ENCODE results near the gene MT3.
"Not testable (repeated sequence)": the region's sequence is repeated elsewhere in the genome, so short reads cannot be mapped to it uniquely, and the experiment has no call there.

MT3 gene

GRCh38 chr16:56580391-56581048, 8.8 kb upstream of the MT3 start:
- no peak for DNase-seq (ENCODE audit: low read depth)

DNA sequence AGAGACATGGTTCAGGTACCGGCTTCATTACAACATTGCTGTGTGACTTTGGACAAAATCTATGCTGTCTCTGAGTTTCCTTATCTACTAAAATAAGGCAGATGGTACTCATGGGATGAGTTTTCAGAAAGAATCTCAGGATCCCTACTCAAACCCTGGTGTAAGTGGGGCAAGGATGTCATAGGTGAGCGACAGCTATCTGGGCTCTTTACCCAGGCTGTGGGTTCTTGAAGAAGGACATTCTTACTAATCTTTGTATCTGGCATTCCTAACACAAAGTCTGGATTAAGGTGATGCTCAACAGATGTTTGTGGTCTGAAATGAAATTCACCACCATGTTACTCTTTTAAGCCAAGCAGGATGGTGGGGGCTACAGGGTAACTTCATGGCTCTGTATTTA, 6.4 kb upstream of the MT3 start:
- not testable (repeated sequence) for DNase-seq (ENCODE audit: low read depth)

- no peak for DNase-seq (ENCODE audit: low read depth)
These were observed 5.8 kb upstream of the MT3 start for GRCh38 chr16:56583351-56584168.

DNA sequence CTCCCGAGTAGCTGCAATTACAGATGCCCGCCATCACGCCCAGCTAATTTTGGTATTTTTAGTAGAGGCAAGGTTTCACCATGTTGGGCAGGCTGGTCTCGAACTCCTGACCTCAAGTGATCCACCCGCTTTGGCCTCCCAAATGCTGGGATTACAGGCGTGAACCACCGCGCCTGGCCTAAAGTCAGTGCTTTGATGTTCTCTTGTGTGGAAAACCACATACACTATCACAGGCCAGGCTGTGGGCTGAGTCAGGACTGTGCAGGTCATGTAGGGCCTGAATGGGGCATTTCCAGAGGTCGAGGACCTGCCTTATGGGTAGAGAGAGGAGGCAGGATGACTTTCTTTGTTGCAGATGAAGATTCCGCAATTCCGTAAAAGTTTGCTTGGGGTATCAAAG, 5.1 kb upstream of the MT3 start:
- DNase-seq (ENCODE audit: low read depth): no peak

- no peak for DNase-seq (ENCODE audit: low read depth)
These were observed 567 bp upstream of the MT3 start for GRCh38 chr16:56588781-56589140.

DNA sequence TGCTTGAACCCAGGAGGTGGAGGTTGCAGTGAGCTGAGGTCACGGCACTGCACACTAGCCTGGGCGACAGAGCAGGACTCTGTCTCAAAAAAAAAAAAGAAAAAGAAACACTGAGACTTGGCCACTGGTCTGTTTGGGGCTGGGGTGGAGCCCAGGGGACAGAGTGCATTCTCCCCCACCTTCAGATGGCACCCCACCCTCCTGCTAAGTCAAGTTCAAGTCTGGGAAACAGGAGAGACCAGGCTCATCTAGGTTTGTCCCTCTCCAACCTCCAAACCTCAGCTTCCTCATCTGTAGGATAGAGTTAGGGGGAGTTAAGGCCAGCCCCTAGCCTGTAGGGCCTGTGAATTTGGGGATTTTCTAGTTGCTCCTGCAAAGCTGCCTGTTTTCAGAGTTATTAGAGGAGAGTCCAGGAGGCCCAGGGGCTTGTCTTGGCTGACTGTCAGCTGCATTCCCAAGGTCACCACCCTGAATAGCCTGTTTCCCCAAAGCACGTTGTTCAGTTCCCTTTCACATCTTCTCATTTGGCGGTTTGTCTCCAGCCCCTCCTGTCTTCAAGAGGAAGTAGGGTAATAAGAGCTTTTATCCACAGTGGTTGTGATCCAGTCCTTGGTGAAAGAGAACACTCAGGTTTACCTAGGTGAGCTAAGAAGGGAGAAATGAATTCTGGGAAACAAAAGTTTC, 2.2 kb downstream of the MT3 start:
- no peak for DNase-seq (ENCODE audit: low read depth)

- DNase-seq (ENCODE audit: low read depth): no peak
These were observed 4.4 kb downstream of the MT3 start for GRCh38 chr16:56593573-56594291.

- no peak for DNase-seq (ENCODE audit: low read depth)
These were observed 4.9 kb downstream of the MT3 start for GRCh38 chr16:56594292-56594619.

GRCh38 chr16:56600398-56600999, 11.2 kb downstream of the MT3 start:
- DNase-seq (ENCODE audit: low read depth): no peak

DNA sequence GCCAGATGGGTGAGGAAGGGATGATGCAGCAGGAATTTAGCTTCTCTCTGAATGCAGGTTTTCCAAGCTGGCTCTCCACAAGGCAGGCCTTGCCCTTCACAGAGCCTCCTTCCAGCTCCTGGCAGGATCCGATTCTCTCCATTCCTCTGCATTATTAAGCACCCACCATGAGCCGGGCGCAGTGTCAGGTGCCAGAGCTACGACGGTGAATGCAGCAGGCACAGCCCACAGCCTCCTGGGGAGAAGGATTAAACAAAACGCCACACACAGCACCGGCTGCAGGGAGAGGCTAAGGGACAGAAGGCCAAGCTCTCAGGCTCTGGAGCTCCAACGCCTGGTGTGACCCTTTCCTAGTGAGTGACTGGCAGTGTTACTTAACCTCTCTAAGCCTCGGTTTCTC, 12.0 kb downstream of the MT3 start:
- no peak for DNase-seq (ENCODE audit: low read depth)

GRCh38 chr16:56603589-56603988, 14.3 kb downstream of the MT3 start:
- no peak for DNase-seq (ENCODE audit: low read depth)

DNA sequence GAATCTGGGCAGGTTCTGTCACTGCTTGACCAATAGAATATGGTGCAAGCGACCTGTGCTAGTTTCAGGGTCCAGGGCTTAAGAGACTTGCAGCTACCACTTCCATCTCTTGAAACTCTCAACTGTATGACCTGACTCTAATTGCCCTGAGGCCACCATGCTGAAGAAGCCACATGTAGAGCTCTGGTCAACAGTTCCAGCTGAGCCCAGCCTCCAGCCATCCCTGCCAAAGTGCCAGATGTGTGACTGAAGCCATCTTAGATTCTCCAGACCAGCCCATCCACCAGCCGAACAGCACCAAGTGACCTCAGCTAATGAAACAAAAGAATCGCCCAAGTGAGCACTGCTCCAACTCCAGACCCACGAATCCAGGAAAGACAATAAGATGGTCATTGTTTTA, 15.6 kb downstream of the MT3 start:
- no peak for DNase-seq (ENCODE audit: low read depth)

DNA sequence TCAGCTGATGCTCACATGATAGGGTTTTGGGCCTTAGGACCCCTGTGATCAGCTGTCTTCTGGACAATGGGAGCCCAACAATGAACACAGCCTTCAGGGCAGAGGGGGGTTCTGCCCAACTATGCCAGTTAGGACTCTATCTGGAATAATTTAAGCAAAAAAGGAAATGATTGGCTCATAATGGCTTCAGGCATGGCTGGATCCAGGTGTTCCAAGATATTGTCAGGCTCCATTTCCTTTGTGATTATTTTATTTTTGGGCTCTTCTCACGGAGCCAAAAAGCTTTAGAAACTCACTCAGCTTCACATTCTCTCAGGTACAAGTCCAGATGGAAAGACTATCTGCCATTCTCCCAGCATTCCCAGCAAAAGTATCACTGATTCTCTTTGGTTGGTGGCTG, 16.1 kb downstream of the MT3 start:
- DNase-seq (ENCODE audit: low read depth): no peak

DNA sequence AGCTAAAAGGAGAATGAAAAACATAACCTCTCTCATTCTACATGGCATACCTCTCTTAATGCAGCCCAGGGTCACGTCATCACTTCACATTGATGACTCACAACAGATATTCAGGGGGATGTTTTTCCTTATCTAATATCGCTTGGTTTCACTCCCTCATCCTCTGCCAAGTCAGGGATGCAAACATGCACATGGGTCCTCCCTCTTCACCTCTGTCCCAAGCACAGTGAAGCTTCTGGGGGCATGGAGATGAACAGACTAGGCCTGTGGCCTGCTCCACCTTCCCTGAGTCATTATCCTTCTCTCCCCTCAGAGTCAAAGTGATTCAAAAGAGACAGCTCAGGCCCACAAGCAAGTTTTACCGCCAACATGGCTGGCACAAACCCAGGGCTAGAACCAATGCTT, 16.7 kb downstream of the MT3 start:
- no peak for DNase-seq (ENCODE audit: low read depth)

DNA sequence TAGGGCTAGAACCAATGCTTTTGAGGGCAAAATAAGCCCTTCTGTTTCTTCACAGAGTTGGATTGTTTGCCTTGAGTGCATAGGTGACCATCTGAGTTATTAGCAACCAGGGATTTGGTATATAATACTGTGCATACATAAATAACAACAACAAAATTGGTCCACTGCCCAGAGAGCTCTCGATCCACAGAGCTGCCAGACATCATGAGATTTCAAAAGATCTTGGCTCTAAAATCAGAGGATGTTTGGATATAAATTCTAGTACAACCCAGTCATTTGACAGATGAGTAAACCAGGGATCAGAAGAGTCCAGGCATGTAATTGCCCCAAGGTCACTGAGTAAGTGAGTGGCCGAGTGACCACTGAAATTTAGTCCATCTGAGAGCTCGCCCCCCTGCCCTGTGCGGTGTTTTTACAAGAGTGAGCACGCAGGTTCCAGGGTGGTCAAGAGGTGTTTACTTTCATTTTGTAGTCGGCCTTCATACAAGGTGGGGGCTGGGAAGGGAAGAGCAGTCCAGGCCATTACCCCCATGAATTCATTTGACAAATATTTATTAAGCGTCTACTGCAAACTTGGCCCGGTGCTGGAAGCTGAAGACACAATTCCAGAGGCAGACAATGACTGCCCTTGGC, 17.3 kb downstream of the MT3 start:
- DNase-seq (ENCODE audit: low read depth): no peak

- DNase-seq (ENCODE audit: low read depth): no peak
These were observed 17.8 kb downstream of the MT3 start for GRCh38 chr16:56607109-56607618.

DNA sequence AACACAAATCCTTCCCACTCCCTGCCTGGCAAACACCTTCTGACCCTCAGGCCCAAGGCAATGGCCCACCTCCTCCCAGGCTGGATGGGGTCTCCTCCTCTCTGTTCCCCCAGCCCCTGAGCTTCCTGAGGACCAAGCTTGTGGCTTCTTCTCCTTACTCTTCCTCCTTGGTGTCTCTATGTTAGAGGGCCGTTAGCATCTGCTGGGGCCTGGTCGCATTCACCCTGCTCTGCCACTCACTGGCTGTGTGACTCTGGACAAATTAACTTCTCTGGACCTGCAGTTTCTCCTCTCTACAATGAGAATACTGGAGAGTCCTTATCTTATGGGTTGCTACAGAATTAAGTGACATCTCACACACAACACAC, 18.3 kb downstream of the MT3 start:
- DNase-seq (ENCODE audit: low read depth): no peak

DNA sequence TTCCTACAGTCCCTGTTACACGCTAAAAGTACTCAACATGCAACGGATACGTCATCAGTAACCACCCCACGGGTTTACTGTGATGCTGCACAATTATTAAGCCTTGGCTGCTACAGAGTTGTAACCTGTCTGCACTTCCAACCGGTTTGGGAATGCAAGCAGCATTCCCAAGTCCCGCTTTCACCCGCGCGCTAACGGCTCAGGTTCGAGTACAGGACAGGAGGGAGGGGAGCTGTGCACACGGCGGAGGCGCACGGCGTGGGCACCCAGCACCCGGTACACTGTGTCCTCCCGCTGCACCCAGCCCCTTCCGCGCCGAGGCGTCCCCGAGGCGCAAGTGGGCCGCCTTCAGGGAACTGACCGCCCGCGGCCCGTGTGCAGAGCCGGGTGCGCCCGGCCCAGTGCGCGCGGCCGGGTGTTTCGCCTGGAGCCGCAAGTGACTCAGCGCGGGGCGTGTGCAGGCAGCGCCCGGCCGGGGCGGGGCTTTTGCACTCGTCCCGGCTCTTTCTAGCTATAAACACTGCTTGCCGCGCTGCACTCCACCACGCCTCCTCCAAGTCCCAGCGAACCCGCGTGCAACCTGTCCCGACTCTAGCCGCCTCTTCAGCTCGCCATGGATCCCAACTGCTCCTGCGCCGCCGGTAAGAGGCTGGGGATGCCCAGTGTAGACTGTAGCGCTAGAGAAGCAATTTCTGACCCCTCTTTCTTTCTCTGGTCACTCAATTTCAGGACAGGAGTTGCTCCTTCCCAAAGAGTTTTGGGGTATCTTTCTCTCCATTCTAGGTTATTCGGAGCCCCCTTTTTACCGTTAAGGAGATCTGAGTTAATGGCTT, 18.9 kb downstream of the MT3 start, which contains the start of gene MT2A:
Gene MT2A, plus strand, starts transcription at position 542 of the 833 bp plus-strand sequence. Its CDS starts 72 bp downstream, at position 614.
- peak; percentile 78 for DNase-seq (ENCODE audit: low read depth)

- no peak for DNase-seq (ENCODE audit: low read depth)
These were observed 19.6 kb downstream of the MT3 start for GRCh38 chr16:56608876-56609462.

- peak; percentile 21 for DNase-seq (ENCODE audit: low read depth)
These were observed 20.2 kb downstream of the MT3 start for GRCh38 chr16:56609463-56609921.

All from stimulated activated CD8-positive, alpha-beta memory T cell treated with anti-CD3 and anti-CD28 coated beads, Interleukin-12 subunit alpha, Interleukin-12 subunit beta, amount 100 ng/mL, for 4 hours (primary cell).